GM12892 (cell line): ENCODE data around the gene TRABD2A.

Experiments used
- DNase-seq: peaks from one replicate; pipeline ENCODE4 v3.0.0; 2011; ENCODE audit not compliant: insufficient read length
- FAIRE-seq: peaks from 2 replicates; lab custom pipeline; 2011; peaks lifted over from hg19 to GRCh38; lab: Jason Lieb, UNC
- POLR2A ChIP-seq: IDR thresholded peaks from 2 replicates; pipeline ENCODE4 v1.6.1; 2011; ENCODE audit warnings: low read depth, low read length, control low read depth
- POLR2AphosphoS5 ChIP-seq: IDR thresholded peaks from 2 replicates; pipeline ENCODE4 v1.6.1; 2011; ENCODE audit warnings: low read depth, low read length, control low read depth
- TAF1 ChIP-seq: IDR thresholded peaks from 2 replicates; pipeline ENCODE4 v1.6.1; 2011; ENCODE audit warnings: low read depth, mild to moderate bottlenecking, control low read depth, low read length, borderline replicate concordance

The TRABD2A gene

DNA sequence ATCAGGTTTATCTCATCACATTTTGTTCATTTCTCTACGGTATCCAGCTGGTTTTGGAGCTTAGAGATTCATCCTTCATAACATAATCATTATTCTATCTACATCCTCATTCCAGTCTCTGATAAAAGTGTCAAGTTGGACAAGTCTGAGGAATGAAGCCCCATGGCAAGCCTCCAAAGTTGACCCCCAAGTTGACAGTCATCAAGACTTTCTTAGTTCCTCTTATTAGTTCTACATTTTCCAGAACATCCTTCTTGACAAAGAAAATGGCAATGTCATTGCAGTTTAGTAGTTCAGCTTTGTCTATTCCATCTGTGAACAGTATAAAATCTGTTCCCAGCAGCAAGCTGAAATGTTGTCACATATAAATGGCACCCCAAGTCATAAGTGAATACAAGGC is 20.1 kb upstream of the TRABD2A start:
- TF ChIP-seq POLR2A (no peak), POLR2AphosphoS5 (no peak), TAF1 (no peak)
- FAIRE-seq (no peak), DNase-seq (no peak)

DNA sequence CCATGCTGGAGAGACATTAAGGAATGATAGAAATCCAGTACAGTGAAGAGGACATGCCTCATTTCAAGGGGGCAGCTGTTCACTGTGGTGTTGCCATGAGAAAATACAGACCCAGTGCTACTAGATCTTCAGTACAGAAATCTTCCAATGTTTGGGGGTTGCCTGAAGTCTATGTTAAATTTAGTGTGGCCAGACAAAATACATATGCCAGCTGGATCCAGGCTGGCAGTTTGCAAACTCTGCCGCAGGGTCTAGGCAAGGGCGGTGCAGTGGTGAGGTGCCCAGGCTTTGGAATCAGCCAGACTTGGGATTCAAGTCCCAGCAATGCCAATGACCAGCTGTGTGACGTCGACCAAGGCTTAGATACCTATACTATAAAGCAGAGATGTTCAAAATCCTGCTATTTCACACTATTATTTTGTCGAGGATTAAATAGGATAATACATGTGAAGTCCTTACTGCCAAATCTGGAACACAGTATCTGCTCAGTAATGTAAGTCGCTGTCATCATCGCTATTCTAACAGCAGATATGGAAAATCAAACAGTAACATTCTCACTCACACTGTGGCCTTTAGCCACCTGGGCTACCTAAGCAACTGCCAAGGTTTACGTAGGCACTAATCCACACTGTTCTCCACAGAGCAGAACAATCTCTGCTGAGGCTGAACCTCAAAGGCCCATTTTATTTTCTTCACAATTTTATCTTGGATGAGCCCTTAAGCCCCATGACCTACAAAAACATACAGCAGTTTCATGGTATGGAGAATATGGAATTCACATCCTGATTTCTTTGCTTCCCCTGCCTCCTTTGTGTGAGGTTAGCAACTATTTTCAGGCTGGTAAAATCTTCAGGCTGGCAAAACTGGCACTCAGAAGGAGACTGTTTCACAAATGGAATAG is 18.7 kb upstream of the TRABD2A start:
- DNase-seq (no peak), FAIRE-seq (no peak)
- TF ChIP-seq TAF1 (no peak), POLR2A (no peak), POLR2AphosphoS5 (no peak)

DNA sequence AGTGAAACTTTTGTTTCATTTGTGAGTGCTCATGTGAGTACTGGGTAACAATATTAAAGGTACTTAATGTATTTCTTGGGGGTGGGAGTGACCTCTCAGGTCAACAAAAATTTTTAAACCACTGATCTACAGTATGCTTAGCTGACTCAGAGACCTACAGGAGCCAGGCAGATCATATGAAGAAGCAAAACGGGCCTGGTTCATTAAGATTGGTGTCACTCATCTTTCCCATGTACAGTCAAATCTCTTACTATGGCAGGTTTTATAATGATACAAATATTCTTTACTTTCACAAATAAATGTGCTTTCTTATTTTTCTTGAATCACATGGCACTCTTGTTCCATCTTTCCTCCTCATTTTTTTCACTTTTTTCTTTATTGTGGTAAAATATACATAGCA is 16.9 kb upstream of the TRABD2A start:
- DNase-seq (no peak), FAIRE-seq (no peak)
- TF ChIP-seq POLR2A (no peak), TAF1 (no peak), POLR2AphosphoS5 (no peak)

DNA sequence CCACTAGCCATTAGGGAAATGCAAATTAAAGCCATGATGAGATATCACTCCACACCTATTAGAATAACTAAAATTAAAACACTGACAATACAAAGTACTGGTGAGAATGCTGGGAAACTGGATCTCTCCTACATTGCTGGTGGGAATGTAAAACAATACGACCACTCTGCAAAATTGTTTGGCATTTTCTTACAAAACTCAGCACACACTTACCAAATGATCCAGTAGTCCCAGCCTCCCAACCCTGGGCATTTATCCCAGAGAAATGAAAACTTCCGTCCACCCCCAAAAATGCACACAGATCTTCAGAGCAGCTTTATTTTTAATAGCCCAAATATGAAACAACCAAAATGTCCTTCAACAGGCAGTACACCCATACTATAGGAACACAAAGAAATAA is 15.7 kb upstream of the TRABD2A start:
- FAIRE-seq (no peak), DNase-seq (no peak)
- TF ChIP-seq POLR2A (no peak), POLR2AphosphoS5 (no peak), TAF1 (no peak)

DNA sequence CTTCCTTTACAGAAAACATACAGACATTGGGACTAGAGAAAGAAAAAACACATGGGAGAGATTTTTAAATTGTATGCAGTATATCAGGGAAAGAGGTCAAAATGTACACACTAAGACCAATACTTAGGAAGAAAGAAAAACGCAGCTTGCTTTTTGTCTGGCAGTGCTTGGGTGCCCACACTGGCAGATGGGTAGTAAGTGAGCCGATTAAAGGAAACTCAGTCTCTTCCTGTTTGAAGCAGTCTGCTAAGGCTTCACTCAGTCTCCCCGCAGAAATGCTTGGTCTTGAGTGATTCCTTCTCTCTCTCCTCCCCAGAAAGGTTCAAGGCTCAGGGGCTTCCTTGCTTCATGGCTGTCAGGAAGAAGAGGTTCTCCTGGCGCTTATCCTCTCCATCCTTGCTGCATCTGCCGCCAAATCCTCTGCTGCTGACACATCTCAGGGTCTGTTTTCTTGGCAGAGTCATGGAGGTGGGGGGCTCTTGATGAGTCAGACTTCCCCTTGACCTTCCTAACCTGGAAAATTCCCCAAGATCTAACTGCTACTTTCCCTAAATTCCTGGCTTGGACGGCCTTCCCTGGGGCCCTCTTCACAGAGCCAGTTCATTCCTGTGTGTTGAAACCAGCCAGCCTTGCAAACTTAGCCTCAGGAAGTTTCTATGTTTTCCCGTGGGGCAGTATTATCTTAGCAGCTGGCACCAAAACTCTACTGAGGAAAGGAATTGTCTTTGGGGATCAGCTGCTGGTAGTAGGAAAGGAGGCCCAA is 14.1 kb upstream of the TRABD2A start:
- TF ChIP-seq POLR2AphosphoS5 (no peak), TAF1 (no peak), POLR2A (no peak)
- DNase-seq: no peak
- FAIRE-seq: no peak

DNA sequence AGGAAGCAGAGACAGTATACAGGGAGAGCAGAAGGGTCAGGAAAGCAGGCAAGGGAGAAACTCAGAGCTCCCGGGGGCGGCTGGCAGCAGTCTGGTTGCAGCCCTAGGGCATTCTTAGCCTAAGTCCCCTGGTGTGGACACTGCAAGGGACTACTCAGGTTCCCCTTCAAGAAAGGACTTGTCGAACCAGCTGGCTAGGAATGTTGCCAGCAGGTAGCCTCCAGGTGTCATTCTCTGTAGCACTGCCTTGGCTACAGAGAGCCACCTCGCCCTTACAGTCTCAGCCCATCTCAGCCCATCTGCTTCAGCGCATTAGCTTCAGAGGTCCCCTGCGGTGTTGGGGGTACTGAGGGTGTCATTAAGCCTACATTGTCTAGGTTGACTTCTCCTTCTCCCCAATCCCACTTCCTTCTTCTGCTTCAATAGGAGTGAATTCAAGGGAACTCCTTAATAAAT is 13.3 kb upstream of the TRABD2A start:
- FAIRE-seq (no peak), DNase-seq (no peak)
- no peak for TF ChIP-seq POLR2A
- no peak for TF ChIP-seq POLR2AphosphoS5
- no peak for TF ChIP-seq TAF1

DNA sequence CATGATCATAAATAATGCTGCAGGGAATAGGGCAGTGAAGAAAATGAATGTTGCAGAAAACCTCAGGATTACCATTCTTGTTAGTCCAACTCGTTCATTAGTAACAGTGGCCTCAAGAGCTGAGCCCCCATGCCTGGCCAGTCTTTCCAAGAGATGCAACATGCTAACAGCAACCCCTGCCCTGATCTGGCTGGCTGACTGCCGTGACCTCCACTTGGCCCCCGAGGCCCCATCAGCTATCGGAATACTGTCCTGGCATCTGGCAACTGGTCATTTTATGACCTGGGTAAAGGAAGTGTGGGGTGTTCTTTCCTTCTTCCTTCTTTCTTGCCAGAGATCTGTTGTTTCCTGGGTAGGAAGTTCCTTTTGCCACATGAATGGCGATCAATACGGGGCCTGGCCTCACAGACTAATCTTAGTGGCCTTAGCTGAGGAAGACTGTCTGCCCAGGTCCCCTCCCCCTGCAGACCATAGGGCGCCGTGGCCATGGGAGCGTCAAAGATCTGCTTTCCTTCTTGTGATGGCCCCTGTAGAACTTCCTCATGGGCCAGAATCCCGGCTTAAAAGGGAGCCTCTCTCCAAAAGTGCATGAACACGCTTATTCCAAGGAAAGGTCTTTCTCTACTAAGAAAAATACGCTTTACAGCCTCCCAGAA is 10.6 kb upstream of the TRABD2A start:
- TF ChIP-seq TAF1 (no peak), POLR2AphosphoS5 (no peak), POLR2A (no peak)
- no peak for DNase-seq
- FAIRE-seq: no peak

DNA sequence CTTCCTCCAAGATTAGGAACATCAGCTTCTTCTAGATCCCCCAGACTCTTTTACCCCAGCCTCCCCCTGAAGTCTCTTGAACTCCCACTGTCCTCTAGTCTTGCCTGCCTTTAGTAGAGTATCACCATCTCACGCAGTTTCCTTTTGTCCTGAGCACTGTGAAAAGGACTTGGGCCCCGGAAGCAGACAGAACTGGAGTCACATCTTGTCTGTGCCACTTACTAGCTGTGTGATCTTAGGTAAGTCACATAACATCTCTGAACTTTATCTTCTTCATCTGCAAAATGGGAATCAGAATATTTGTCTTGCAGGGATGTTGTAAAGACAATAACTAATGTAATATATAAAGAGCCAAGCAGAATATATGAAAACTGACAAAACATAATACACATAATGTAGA is 8.4 kb upstream of the TRABD2A start:
- DNase-seq: no peak
- no peak for FAIRE-seq

DNA sequence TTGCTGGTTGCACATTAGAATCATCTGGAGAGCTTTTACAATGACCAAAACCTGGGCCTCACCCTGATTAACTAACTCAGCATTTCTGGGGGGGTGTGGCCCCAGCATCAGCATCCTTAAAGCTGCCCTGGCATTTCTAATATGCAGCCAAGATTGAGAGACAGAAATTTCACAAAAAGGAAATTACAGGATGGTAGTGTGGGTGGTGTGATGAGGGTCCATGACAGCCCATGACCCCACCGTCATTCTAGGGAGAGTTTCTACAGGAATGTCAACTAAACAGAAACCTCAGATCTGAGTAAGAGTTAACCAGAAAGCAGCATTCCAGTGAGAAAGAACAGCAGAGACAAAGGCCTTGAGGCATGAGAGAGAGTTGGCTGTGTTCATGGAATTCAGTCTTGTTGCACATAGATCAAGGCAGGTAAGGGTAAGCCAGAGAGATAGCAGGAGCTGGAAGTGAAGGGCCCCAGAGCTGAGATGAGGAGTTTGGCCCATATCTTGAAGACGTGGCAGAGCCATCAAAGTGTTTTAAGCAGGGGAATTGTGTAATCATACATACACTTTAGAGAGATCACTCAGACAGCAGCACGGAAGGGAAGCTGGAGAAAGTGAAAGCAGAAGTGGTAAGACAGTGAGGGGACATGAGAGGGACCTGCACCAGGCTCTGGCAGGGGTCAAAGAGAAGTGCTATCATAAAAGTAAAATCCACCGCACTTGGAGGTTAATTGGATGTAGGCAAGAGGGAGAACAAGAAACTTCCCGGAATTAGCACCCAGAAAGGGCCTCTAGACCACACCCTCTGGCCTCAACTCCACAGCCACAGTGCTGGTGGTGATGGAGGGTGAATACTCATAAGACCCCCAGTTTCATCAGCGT is 7.8 kb upstream of the TRABD2A start:
- DNase-seq: no peak
- peak; percentile 96 for FAIRE-seq

More for the DNA sequence above, 8.4 kb upstream of the TRABD2A start:
- TF ChIP-seq POLR2A (no peak), TAF1 (0 out of 2 replicates have a peak, but pooled peaks have one; percentile 38), POLR2AphosphoS5 (no peak)

DNA sequence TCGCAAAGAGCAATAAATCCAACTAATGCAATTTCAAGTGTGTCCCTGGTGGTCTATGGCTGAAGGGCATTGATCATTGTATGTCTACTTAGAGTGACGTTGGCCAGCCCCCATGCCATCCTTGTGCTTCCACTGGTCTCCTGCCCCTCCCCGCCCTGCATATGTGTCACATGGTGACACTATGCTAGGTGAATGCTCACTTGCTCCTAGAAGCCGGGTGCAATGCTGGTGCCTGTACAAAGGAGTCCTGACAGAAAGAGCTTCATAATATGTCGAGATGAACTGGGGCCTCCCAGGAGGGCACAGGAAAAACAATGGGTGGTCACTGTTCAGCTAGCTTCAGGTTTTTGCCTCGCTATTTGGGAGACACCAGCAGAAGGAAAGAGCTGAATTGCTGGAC is 5.9 kb upstream of the TRABD2A start:
- TF ChIP-seq TAF1 (no peak), POLR2A (no peak), POLR2AphosphoS5 (no peak)
- no peak for FAIRE-seq
- no peak for DNase-seq

More for the DNA sequence above, 7.8 kb upstream of the TRABD2A start:
- no peak for TF ChIP-seq POLR2AphosphoS5
- TF ChIP-seq POLR2A: peak; percentile 38; the same call in 1 of the 2 replicates
- TF ChIP-seq TAF1: no peak
